GM19023 (cell line): ENCODE measurements around the gene ECHS1.
"Not testable (repeated sequence)": the region's sequence is repeated elsewhere in the genome, so short reads cannot be mapped to it uniquely, and the experiment has no call there.

Source experiments
- ATAC-seq: cut with Tn5 transposase; IDR thresholded peaks from one replicate; pipeline ENCODE4 v1.9.1; 2021; ENCODE audit warnings: mild to moderate bottlenecking, moderate library complexity; ENCODE audit not compliant: unreplicated experiment

The ECHS1 gene

GRCh38 chr10:133326745-133327650 lies 46.2 kb downstream of the ECHS1 start:
- no peak for ATAC-seq

- no peak for ATAC-seq
Observed at GRCh38 chr10:133326223-133326551, 47.0 kb downstream of the ECHS1 start.

- ATAC-seq: no peak
Observed at GRCh38 chr10:133325440-133326222, 47.5 kb downstream of the ECHS1 start.

DNA sequence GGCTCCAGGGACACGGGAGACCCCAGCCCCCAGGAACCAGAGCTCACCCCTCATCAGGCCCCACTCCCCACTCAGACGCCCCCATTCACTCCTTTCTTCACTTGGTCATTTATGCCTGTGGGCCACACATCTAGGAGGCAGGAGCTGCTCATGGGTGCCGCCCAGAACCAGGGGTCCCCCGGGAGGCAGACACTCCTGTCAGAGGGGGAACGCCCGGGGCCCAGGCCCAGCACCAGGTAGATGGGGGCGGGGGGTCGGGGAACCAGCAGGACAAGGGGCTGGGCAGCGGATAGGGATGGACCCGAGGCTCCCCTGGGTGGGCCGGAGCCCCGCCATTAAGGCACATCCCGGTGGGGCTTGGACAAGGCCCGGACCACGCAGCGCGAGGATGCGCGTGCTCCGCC lies 48.3 kb downstream of the ECHS1 start:
- no peak for ATAC-seq

GRCh38 chr10:133324198-133324792 lies 48.9 kb downstream of the ECHS1 start:
- no peak for ATAC-seq

DNA sequence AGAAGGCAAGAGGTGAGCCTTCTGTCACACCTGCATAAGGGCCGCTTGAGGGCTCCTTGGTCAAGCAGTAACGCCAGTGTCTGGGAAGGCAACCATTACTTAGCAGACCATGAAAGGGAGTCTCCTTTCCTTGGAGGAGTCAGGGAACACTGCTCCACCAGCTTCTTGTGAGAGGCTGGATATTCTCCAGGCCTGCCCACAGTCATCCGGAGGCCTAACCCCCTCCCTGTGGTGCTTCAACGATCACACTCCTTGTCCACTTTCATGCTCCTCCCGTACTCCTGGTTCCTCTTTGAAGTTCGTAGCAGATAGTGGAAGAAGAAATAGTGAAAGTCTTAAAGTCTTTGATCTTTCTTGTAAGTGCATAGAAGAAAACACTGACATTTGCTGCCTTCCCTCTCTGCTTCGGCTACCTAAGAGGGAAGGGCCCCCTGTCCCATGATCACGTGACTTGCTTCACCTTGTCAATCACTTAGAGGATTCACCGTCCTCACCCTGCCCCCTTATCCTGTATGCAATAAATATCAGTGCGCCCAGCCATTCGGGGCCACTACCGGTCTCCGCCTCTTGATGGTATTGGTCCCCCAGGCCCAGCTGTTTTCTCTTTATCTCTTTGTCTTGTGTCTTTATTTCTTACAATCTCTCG lies 51.0 kb downstream of the ECHS1 start:
- not testable (repeated sequence) for ATAC-seq

DNA sequence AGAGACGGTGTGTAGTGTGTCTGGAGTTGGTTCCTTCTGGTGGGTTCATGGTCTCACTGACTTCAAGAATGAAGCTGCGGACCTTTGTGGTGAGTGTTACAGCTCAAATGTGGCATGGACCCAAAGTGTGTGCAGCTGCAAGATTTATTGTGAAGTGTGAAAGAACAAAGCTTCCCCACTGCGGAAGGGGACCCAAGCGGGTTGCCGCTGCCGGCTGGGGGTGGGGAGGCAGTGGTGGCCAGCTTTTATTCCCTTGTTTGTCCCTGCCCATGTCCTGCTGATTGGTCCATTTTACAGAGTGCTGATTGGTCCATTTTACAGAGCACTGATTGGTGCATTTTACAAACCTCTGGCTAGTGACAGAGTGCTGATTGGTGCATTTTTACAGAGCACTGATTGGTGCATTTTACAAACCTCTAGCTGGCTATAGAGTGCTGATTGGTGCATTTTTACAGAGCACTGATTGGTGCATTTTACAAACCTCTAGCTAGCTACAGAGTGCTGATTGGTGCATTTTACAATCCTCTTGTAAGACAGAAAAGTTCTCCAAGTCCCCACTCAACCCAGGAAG lies 52.2 kb downstream of the ECHS1 start:
- not testable (repeated sequence) for ATAC-seq

GRCh38 chr10:133318494-133319127 lies 54.5 kb downstream of the ECHS1 start:
- ATAC-seq: peak; percentile 67

- no peak for ATAC-seq
Observed at GRCh38 chr10:133316732-133317131, 56.4 kb downstream of the ECHS1 start.

- no peak for ATAC-seq
Observed at GRCh38 chr10:133316266-133316665, 56.9 kb downstream of the ECHS1 start.

GRCh38 chr10:133315847-133316246 lies 57.3 kb downstream of the ECHS1 start:
- no peak for ATAC-seq

GRCh38 chr10:133314911-133315310 lies 58.2 kb downstream of the ECHS1 start:
- no peak for ATAC-seq

- no peak for ATAC-seq
Observed at GRCh38 chr10:133313192-133313591, 60.0 kb downstream of the ECHS1 start.

DNA sequence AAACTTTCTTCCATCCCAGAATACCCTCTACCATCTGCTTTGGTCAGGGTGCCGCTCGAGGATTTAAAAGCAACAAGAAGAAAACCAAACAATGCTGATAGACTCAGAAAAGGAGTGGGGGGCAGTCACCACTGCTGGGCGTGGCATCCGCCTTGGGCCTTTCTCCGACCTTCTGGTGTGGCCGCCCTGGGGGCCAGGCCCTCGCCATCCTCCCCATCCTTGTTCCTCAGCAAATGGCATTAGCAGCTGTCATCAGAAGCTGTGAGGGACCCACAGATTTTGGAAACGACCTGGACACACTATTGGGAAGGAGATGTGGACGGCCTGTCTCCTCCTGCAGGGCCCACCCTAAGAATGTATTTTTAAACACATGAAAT lies 60.4 kb downstream of the ECHS1 start:
- ATAC-seq: no peak
